Heart right ventricle (tissue), 16 donors: ENCODE measurements around the gene CES3. TPM values are rescaled to one million over a fixed set of nuclear protein-coding genes. Genes with fewer than 3 reads are reported as not detected.

Source experiments
- ATAC-seq, 8 donors: fragments of 200-7000 bp; cut with Tn5 transposase; one replicate each; pipeline ENCODE4 v1.9.1; 2020; ENCODE audit warnings: mild to moderate bottlenecking in 8 of 8, moderate library complexity in 8 of 8, moderate number of reproducible peaks in 1 of 8
- DNase-seq, 2 donors: peaks; one replicate each; pipeline ENCODE4 v3.0.0-alpha.2; 2020
- H3K27ac ChIP-seq, 10 donors: fragments of 200-600 bp; sonication (generic) in 2 of 10; one replicate each; pipeline versions ENCODE4 v1.5.0 to v1.8.0; 2020 to 2022; ENCODE audit warnings: mild to moderate bottlenecking in 3 of 10
- H3K27me3 ChIP-seq, 7 donors: fragments of 200-600 bp; one replicate each; pipeline ENCODE4 v1.8.0; 2021 to 2022; ENCODE audit warnings: mild to moderate bottlenecking in 2 of 7
- H3K36me3 ChIP-seq, 9 donors: fragments of 200-600 bp; sonication (generic) in 1 of 9; one replicate each; pipeline versions ENCODE4 v1.5.0 to v1.8.0; 2020 to 2022; ENCODE audit warnings: mild to moderate bottlenecking in 2 of 9
- H3K4me1 ChIP-seq, 9 donors: fragments of 200-600 bp; sonication (generic) in 1 of 9; one replicate each; pipeline versions ENCODE4 v1.5.0 to v1.8.0; 2020 to 2022; ENCODE audit warnings: mild to moderate bottlenecking in 4 of 9
- H3K4me3 ChIP-seq, 10 donors: fragments of 200-600 bp; sonication (generic) in 2 of 10; one replicate each; pipeline versions ENCODE4 v1.5.0 to v1.8.0; 2020 to 2022; ENCODE audit warnings: mild to moderate bottlenecking in 7 of 10, moderate library complexity in 2 of 10
- H3K9me3 ChIP-seq, 11 donors: fragments of 200-600 bp in 10 of 11; sonication (generic) in 2 of 11; one replicate each; pipeline versions ENCODE4 v1.5.0 to v1.8.0; 2013 to 2022; ENCODE audit warnings: mild to moderate bottlenecking in 2 of 11, control low read depth in 1 of 11, moderate library complexity in 1 of 11
- CTCF ChIP-seq, 9 donors: fragments of 200-600 bp; sonication (generic) in 2 of 9; IDR thresholded peaks; one replicate each; pipeline versions ENCODE4 v1.5.0 to v1.8.0; 2021 to 2022; ENCODE audit warnings: antibody characterized with exemption in 9 of 9, mild to moderate bottlenecking in 5 of 9, moderate library complexity in 1 of 9
- WGBS, 2 donors: extraction: QIAGEN DNeasy Blood & Tissue Kit; methylation state at CpG; one replicate each; pipeline ENCODE4 v1.1.7; 2013; ENCODE audit warnings: inconsistent platforms in 1 of 2; 5-methylcytosine and 5-hydroxymethylcytosine counted together
- intact Hi-C, 10 donors: fragments of 100-400 bp; cut with DNase I; formaldehyde crosslinking; loops; one replicate each; pipeline versions ENCODE4 v1.11.1 to v1.14.2; 2022
- polyA plus RNA-seq, 2 donors: library from polyadenylated mRNA; stranded (reverse); fragments of 200-250 nt; gene quantifications; one replicate each; pipeline ENCODE4 v1.2.3, GENCODE V29; 2013
- total RNA-seq, 10 donors: library from RNA; stranded (reverse); fragmentation: NEBNext Ultra II Directional in 3 of 10; extraction: Animal tissue kit (Norgen Biotek cat#: 25700) in 3 of 10; gene quantifications; one replicate each; pipeline versions ENCODE4 v1.2.1 to v1.2.4, GENCODE V29; 2021 to 2023
- donor health status: Arrhythmogenic right ventricular cardiomyopathy.
- donor health status: ischemic (EF 13 %, LVEDD 7.1; RV severe dilation, severe dysfunction).
- donor health status: healthy with polysubstance abuse.
- donor health status: DM: no; HTN: yes; CAD: no.
- donor health status: DM: no; HTN: no; CAD: no.
- donor health status: ischemic (EF 25% LVEDD 6.9; RV normal size, moderate dysfunction).
- donor health status: ischemic (EF 25% LVEDD 5.7; RV mildly dilated, moderate dysfunction).
- donor health status: healthy.
- donor health status: DM: yes; HTN: yes; CAD: no.
- donor health status: Ischemic cardiomyopathy.
- donor health status: ischemic (EF 35%, LVEDD 5.7; RV mildly dilated, moderate dysfunction).
- donor health status: nonischemic (EF 11% LVEDD 7.7; RV severe dilation, severe dysfunction).
- donor health status: DM: yes; HTN: yes; CAD: no.
- donor health status: PGD.
- donor health status: ischemic (EF 29% LVEDD 5.4; RV normal size, mild dysfunction).
- donor health status: nonischemic (EF 23%, LVEDD 6.1; RV moderate dilation, normal function).

CES3 gene
- total and polyA plus RNA-seq, 12 donors = 0.07 to 2.8 (median 1.1) TPM

DNA sequence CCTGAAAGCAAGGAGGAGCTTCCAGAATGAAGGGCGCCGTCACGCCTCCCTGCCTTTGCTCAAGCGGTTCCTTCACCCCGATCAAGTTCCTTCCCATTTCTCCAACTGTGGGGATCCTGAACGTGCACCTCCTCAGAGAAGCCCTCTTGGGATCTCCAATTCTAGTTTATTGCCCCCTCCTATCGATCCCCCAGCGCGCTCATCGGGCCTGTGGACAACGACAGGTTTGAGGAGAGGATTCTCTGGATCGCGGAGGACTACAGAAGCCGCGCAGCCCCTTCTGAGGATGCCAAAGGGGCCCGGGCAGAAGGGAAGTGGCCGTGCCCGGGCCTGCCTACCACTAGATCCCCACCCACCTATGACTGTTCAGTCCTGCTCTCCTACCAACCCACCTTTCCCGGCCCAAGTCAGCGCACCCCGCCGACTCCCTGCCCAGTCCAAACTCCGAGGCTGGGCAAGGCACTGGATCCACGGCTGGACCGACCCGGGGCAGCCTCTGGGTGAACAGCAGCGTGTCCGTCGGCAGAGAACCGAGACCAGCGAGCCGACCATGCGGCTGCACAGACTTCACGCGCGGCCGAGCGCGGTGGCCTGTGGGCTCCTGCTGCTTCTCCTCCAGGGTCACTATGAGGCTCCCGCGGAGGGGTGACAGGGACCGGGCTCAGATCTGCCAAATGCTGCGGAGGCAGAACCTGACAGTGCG lies 12.8 kb upstream of the CES3 start:
- intact Hi-C loops = loop anchor here in 2 of 10 donors (5.0 kb wide), 1 partner anchor 51 kb away; no protein-coding TSS in a partner anchor
- DNase-seq (no peak), ATAC-seq (peak; percentile 11 to 50 (median 26))
- H3K27me3 ChIP-seq = peaks cover 0 to 50% (median 15%) of the 10 kb centered on the region in 7 donors
- H3K4me1 ChIP-seq = peaks cover 0 to 26% (median 16%) of the 10 kb centered on the region in 9 donors
- H3K9me3 ChIP-seq = peaks cover 0 to 6% (median 0%) of the 10 kb centered on the region in 11 donors
- peak overlapping the region; percentile 16 to 74 (median 56) for H3K4me3 ChIP-seq
- 2 to 5% methylated on average over 44 of the region's 44 CpGs for WGBS, 2 donors
- H3K27ac ChIP-seq = peak overlapping the region in 1 of 10 donors; percentile 20
- TF ChIP-seq CTCF (IDR thresholded peaks at IDR 0.05) = no peak
- peaks cover 0 to 10% (median 0%) of the 10 kb centered on the region in 9 donors for H3K36me3 ChIP-seq

GRCh38 chr16:66948837-66949225 lies 12.2 kb upstream of the CES3 start:
- WGBS, 2 donors = 25 to 29% methylated on average over 21 of the region's 21 CpGs
- Histone ChIP-seq H3K4me1 (peaks cover 0 to 26% (median 16%) of the 10 kb centered on the region in 9 donors), H3K27me3 (peaks cover 0 to 55% (median 17%) of the 10 kb centered on the region in 7 donors), H3K9me3 (peaks cover 0 to 6% (median 0%) of the 10 kb centered on the region in 11 donors), H3K36me3 (peaks cover 0 to 5% (median 0%) of the 10 kb centered on the region in 9 donors), H3K4me3 (peak overlapping the region in 9 of 10 donors; percentile 35 to 74 (median 57)), H3K27ac (no peak overlapping the region)
- ATAC-seq (peak in 3 of 8 donors; percentile 2 to 4 (median 2)), DNase-seq (no peak)
- intact Hi-C loops = loop anchor here in 2 of 10 donors (5.0 kb wide), 1 partner anchor 52 kb away; no protein-coding TSS in a partner anchor
- no peak for TF ChIP-seq CTCF (IDR thresholded peaks at IDR 0.05)

DNA sequence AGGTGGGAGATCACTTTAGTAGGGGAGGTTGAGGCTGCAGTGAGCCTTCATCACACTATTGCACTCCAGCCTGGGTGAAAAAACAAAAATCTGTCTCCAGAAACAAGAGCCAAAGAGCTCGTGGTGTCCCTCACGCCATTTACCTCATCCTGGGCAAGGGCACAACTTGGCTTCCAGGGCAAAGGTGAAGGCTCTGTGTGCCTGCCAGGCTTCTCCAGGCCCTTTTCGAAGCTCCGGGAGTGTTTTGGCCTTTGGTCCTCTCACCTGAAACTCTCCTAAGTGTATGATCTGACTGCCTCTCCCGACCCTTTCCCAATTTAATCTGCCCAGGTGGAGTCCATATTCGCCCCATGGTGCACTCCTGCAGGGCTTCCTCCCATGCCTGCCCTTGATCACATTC lies 11.6 kb upstream of the CES3 start:
- peaks cover 0 to 26% (median 16%) of the 10 kb centered on the region in 9 donors for H3K4me1 ChIP-seq
- 66 to 74% methylated on average over 6 of the region's 6 CpGs for WGBS, 2 donors
- no peaks in the 10 kb centered on the region for H3K36me3 ChIP-seq
- peaks cover 0 to 6% (median 0%) of the 10 kb centered on the region in 11 donors for H3K9me3 ChIP-seq
- H3K4me3 ChIP-seq = no peak overlapping the region
- no peak for ATAC-seq
- TF ChIP-seq CTCF (IDR thresholded peaks at IDR 0.05) = no peak
- no peak for DNase-seq
- intact Hi-C loops = loop anchor here in 2 of 10 donors (5.0 kb wide), 1 partner anchor 52 kb away; no protein-coding TSS in a partner anchor
- peaks cover 0 to 58% (median 17%) of the 10 kb centered on the region in 7 donors for H3K27me3 ChIP-seq
- H3K27ac ChIP-seq = no peak overlapping the region

DNA sequence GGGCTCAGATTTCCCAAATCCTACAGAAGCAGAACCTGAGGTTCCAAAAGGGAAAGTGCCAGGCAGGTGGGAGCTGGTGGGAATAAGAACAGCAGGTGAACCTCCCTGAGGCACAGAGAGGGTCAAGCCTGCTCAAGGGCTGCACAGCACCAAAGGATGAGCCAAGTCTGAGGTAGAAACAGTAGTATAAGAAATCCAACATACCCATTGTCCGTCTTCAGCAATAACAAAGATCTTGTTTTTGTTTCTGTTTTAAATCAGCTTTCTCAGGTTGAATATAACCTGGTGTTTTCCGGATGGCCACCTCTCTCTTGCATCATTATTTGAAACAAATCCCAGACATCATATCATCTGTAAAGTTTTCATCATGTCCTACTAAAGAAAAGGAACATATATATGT lies 10.6 kb upstream of the CES3 start:
- ATAC-seq (no peak), DNase-seq (no peak)
- peaks cover 0 to 6% (median 0%) of the 10 kb centered on the region in 11 donors for H3K9me3 ChIP-seq
- WGBS, 2 donors = 86 to 91% methylated on average over 2 of the region's 2 CpGs
- H3K36me3 ChIP-seq = no peaks in the 10 kb centered on the region
- peaks cover 0 to 26% (median 16%) of the 10 kb centered on the region in 9 donors for H3K4me1 ChIP-seq
- H3K27me3 ChIP-seq = peaks cover 0 to 58% (median 17%) of the 10 kb centered on the region in 7 donors
- intact Hi-C loops = loop anchor here in 2 of 10 donors (10.0 kb wide), 2 partner anchors 56 to 234 kb away; partner anchors contain the start of gene MATCAP1 (in 1 of the 2)
- TF ChIP-seq CTCF (IDR thresholded peaks at IDR 0.05) = no peak
- no peak overlapping the region for H3K27ac ChIP-seq
- no peak overlapping the region for H3K4me3 ChIP-seq
